Neural cell (in vitro differentiated cells): ENCODE results near the gene FAM210B. TPM values are rescaled to one million over a fixed set of nuclear protein-coding genes. Genes with fewer than 3 reads are reported as not detected.

Experiments
- H2AFZ ChIP-seq: fragments of 200-600, 300-800 bp; sonication (generic), shearing (Covaris generic); 2 replicates; pipeline ENCODE4 v1.6.0; 2014; ENCODE audit warnings: low read depth, mild to moderate bottlenecking, antibody characterized with exemption, low read length, moderate library complexity
- H3F3A ChIP-seq: fragments of 200-600 bp; shearing (Covaris generic); 2 replicates; pipeline ENCODE4 v1.6.1; 2016; ENCODE audit warnings: mild to moderate bottlenecking, moderate library complexity, mixed read lengths, antibody characterized with exemption, low read length; ENCODE audit not compliant: insufficient read depth, poor library complexity, severe bottlenecking
- H3K27ac ChIP-seq: fragments of 200-600, 300-800 bp; sonication (generic), shearing (Covaris generic); 2 replicates; pipeline ENCODE4 v1.5.1; 2014; ENCODE audit warnings: mild to moderate bottlenecking, low read length, moderate library complexity
- H3K27me3 ChIP-seq: fragments of 300-800, 200-600 bp; sonication (generic), shearing (Covaris generic); 2 replicates; pipeline ENCODE4 v1.6.0; 2014; ENCODE audit warnings: mild to moderate bottlenecking, low read depth, low read length, moderate library complexity; ENCODE audit not compliant: insufficient read depth
- H3K36me3 ChIP-seq: fragments of 300-800, 200-600 bp; sonication (generic), shearing (Covaris generic); 2 replicates; pipeline ENCODE4 v1.5.1; 2014; ENCODE audit warnings: mild to moderate bottlenecking, antibody characterized with exemption, low read length, moderate library complexity; ENCODE audit not compliant: insufficient read depth
- H3K4me2 ChIP-seq: fragments of 300-800, 200-600 bp; sonication (generic), shearing (Covaris generic); 2 replicates; pipeline ENCODE4 v1.6.0; 2014; ENCODE audit warnings: mild to moderate bottlenecking, low read length
- H3K4me3 ChIP-seq: fragments of 300-800, 200-600 bp; sonication (generic), shearing (Covaris generic); 2 replicates; pipeline ENCODE4 v1.5.1; 2014; ENCODE audit warnings: mild to moderate bottlenecking, low read length, moderate library complexity
- H3K79me2 ChIP-seq: fragments of 200-600 bp; shearing (Covaris generic); replicated peaks from 2 replicates; pipeline ENCODE4 v1.6.0; 2014; ENCODE audit warnings: mild to moderate bottlenecking, low read length, moderate library complexity; ENCODE audit not compliant: insufficient read depth
- H3K9ac ChIP-seq: fragments of 300-800, 200-600 bp; sonication (generic), shearing (Covaris generic); 2 replicates; pipeline ENCODE4 v1.6.1; 2016; ENCODE audit warnings: mild to moderate bottlenecking, low read length, mixed read lengths
- H3K9me2 ChIP-seq: fragments of 200-600 bp; shearing (Covaris generic); 2 replicates; pipeline ENCODE4 v1.6.1; 2016; ENCODE audit warnings: mild to moderate bottlenecking, low read length, mixed read lengths; ENCODE audit not compliant: insufficient read depth
- H3K9me3 ChIP-seq: fragments of 200-600, 300-800 bp; sonication (generic), shearing (Covaris generic); 2 replicates; pipeline ENCODE4 v1.6.1; 2016; ENCODE audit warnings: mild to moderate bottlenecking, mixed run types, low read length, moderate library complexity, mixed read lengths
- H4K20me1 ChIP-seq: fragments of 200-600 bp; shearing (Covaris generic); 2 replicates; pipeline ENCODE4 v1.6.1; 2016; ENCODE audit warnings: mild to moderate bottlenecking, mixed run types; ENCODE audit not compliant: insufficient read depth
- CTCF ChIP-seq: fragments of 450-650 bp; IDR thresholded peaks from 2 replicates; pipeline ENCODE4 v1.5.1; 2014; ENCODE audit warnings: antibody characterized with exemption, mild to moderate bottlenecking, moderate library complexity; ENCODE audit not compliant: poor library complexity, severe bottlenecking
- EP300 ChIP-seq: fragments of 450-650 bp; conservative IDR thresholded peaks from 2 replicates; pipeline ENCODE4 v1.6.1; 2014; ENCODE audit warnings: antibody characterized with exemption, mild to moderate bottlenecking, moderate library complexity; ENCODE audit not compliant: poor library complexity, severe bottlenecking
- EZH2 ChIP-seq: fragments of 200-600, 300-800 bp; shearing (Covaris generic), sonication (generic); IDR thresholded peaks from 2 replicates; pipeline ENCODE4 v1.6.1; 2014; ENCODE audit warnings: antibody characterized with exemption, low read length, borderline replicate concordance, mild to moderate bottlenecking; ENCODE audit not compliant: insufficient read depth, poor library complexity, severe bottlenecking
- MXI1 ChIP-seq: fragments of 450-650 bp; conservative IDR thresholded peaks from 2 replicates; pipeline ENCODE4 v1.6.1; 2014; ENCODE audit warnings: antibody characterized with exemption, mild to moderate bottlenecking; ENCODE audit not compliant: poor library complexity, severe bottlenecking
- POLR2AphosphoS5 ChIP-seq: IDR thresholded peaks from 2 replicates; pipeline ENCODE4 v1.6.1; 2012
- RAD21 ChIP-seq: fragments of 450-650 bp; conservative IDR thresholded peaks from 2 replicates; pipeline ENCODE4 v1.6.1; 2014; ENCODE audit warnings: antibody characterized with exemption, mild to moderate bottlenecking, moderate library complexity
- REST ChIP-seq: IDR thresholded peaks from 2 replicates; pipeline ENCODE4 v1.6.1; 2012; ENCODE audit warnings: borderline replicate concordance
- SMC3 ChIP-seq: fragments of 450-650 bp; conservative IDR thresholded peaks from 2 replicates; pipeline ENCODE4 v1.6.1; 2014; ENCODE audit warnings: antibody characterized with exemption, mild to moderate bottlenecking, moderate library complexity; ENCODE audit not compliant: poor library complexity
- TAF1 ChIP-seq: IDR thresholded peaks from 2 replicates; pipeline ENCODE4 v1.6.1; 2012; ENCODE audit warnings: low read depth
- polyA plus RNA-seq: library from polyadenylated mRNA; depleted of rRNA; stranded (reverse); fragments of >200 nt; gene quantifications from 2 replicates; pipeline ENCODE4 v1.2.3, GENCODE V29; 2014

FAM210B gene
- polyA plus RNA-seq, 1 donor from 2014 or later, result 6.6 TPM

- Histone ChIP-seq H3F3A (no peaks in the 10 kb centered on the region), H3K9me2 (no peaks in the 10 kb centered on the region), H2AFZ (no peak overlapping the region), H3K27me3 (no peaks in the 10 kb centered on the region), H3K36me3 (no peaks in the 10 kb centered on the region), H3K4me2 (no peak overlapping the region), H3K79me2 (no peaks in the 10 kb centered on the region), H4K20me1 (no peaks in the 10 kb centered on the region), H3K4me3 (no peak overlapping the region), H3K9ac (no peak overlapping the region), H3K27ac (no peak overlapping the region), H3K9me3 (no peaks in the 10 kb centered on the region)
- TF ChIP-seq MXI1, result no peak
- no peak for TF ChIP-seq EP300
- no peak for TF ChIP-seq SMC3
- no peak for TF ChIP-seq TAF1
- TF ChIP-seq RAD21, result no peak
- no peak for TF ChIP-seq CTCF
- TF ChIP-seq EZH2, result no peak
- TF ChIP-seq REST, result no peak
Measured at GRCh38 chr20:56417402-56417801, 58.6 kb downstream of the FAM210B start.

GRCh38 chr20:56417911-56418310 lies 59.1 kb downstream of the FAM210B start:
- Histone ChIP-seq H4K20me1 (no peaks in the 10 kb centered on the region), H2AFZ (no peak overlapping the region)

More at GRCh38 chr20:56417911-56418310, 59.1 kb downstream of the FAM210B start:
- Histone ChIP-seq H3K9me3 (no peaks in the 10 kb centered on the region), H3K27me3 (no peaks in the 10 kb centered on the region), H3K9me2 (no peaks in the 10 kb centered on the region), H3K9ac (no peak overlapping the region), H3K79me2 (no peaks in the 10 kb centered on the region), H3K4me2 (no peak overlapping the region), H3F3A (no peaks in the 10 kb centered on the region), H3K36me3 (no peaks in the 10 kb centered on the region), H3K4me3 (no peak overlapping the region), H3K27ac (no peak overlapping the region)
- no peak for TF ChIP-seq MXI1
- no peak for TF ChIP-seq CTCF
- no peak for TF ChIP-seq POLR2AphosphoS5
- no peak for TF ChIP-seq EP300
- TF ChIP-seq EZH2, result no peak
- no peak for TF ChIP-seq RAD21
- TF ChIP-seq TAF1, result no peak
- no peak for TF ChIP-seq SMC3
- TF ChIP-seq REST, result no peak
